GM12891 (cell line): ENCODE results near the gene GGACT.
A peak's percentile ranks its signal among the peaks of the same experiment; 100 is the strongest.

Experiments used
- DNase-seq: peaks from one replicate; pipeline ENCODE4 v3.0.0; 2011; ENCODE audit warnings: low spot score; ENCODE audit not compliant: insufficient read length
- FAIRE-seq: peaks from 2 replicates; lab custom pipeline; 2011; peaks lifted over from hg19 to GRCh38; lab: Jason Lieb, UNC
- PAX5 ChIP-seq: IDR thresholded peaks from 2 replicates; pipeline ENCODE4 v1.6.1; 2011; ENCODE audit warnings: low read length, moderate library complexity, mild to moderate bottlenecking; ENCODE audit not compliant: insufficient read depth, severe bottlenecking
- POLR2A ChIP-seq: IDR thresholded peaks from 2 replicates; pipeline ENCODE4 v1.6.1; 2011; ENCODE audit warnings: low read depth, low read length, control low read depth
- POLR2AphosphoS5 ChIP-seq: IDR thresholded peaks from 2 replicates; pipeline ENCODE4 v1.6.1; 2011; ENCODE audit warnings: low read depth, low read length, control low read depth
- POU2F2 ChIP-seq: IDR thresholded peaks from 2 replicates; pipeline ENCODE4 v1.6.1; 2011; ENCODE audit warnings: low read depth, mild to moderate bottlenecking, control low read depth, low read length, moderate library complexity
- SPI1 ChIP-seq: IDR thresholded peaks from 2 replicates; pipeline ENCODE4 v1.6.1; 2011; ENCODE audit warnings: low read depth, low read length, control low read depth
- TAF1 ChIP-seq: IDR thresholded peaks from 2 replicates; pipeline ENCODE4 v1.6.1; 2011; ENCODE audit warnings: low read depth, low read length, control low read depth

GGACT gene

GRCh38 chr13:100519626-100520025 is 69.0 kb downstream of the GGACT start:
- FAIRE-seq (no peak), DNase-seq (no peak)
- no peak for TF ChIP-seq TAF1
- TF ChIP-seq PAX5 = no peak
- no peak for TF ChIP-seq POLR2AphosphoS5
- no peak for TF ChIP-seq POU2F2
- TF ChIP-seq POLR2A = no peak
- no peak for TF ChIP-seq SPI1

DNA sequence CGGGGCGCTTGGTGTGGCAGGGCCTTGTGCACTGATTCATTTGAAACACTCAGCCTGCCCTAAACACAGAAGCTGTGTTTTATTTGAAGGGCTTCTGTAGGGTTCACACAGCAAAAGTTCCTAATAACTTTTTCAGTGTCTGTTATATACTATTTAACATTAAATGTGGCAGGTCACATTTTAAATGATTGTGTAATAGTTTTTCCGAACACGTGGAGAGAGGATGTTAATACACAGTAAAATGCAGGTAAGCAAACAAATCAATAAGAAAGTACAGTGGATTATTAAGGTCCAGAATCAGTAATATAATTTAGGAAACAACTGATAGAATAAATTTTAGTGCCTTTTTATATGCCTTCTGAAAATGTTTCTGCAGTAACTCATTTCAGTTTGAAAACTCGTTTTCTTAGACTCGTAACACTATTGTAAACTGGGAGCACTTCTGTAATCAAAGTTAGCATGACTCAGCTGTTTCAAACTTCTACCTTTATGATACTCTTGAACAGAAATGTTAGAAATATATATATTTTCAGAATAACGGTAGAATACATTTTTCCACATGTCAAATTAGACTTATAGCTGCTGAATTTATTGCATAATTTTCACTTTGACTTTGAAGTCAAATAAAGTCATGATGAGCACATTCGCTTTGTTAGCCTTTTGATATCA is 70.1 kb downstream of the GGACT start:
- DNase-seq (no peak), FAIRE-seq (no peak)
- TF ChIP-seq POLR2A = no peak

- TF ChIP-seq SPI1 (no peak), TAF1 (no peak), POLR2A (no peak), PAX5 (no peak), POLR2AphosphoS5 (no peak), POU2F2 (no peak)
- no peak for FAIRE-seq
- no peak for DNase-seq
Observed at GRCh38 chr13:100517728-100518127, 70.9 kb downstream of the GGACT start.

DNA sequence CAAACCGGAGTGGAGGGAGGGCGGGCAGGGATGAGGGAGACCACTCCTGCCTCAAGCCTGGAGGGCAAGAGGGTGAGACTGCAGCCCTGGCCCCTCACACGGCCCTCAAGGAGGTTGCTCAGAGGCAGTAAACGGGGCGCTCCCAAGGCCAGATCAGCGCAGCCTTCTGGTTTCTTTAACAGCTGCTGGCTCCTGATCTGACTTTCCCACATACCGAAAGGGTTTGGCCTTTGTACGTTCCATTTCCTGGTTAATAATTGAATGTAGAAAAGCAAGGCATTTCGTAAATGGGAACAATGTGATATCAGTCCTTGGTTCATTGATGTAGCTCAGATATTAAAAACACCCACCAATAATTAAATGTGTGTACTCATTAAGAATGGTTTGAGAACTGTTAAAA is 71.5 kb downstream of the GGACT start:
- no peak for FAIRE-seq
- TF ChIP-seq TAF1 (no peak), PAX5 (no peak), POLR2AphosphoS5 (no peak), SPI1 (no peak), POLR2A (no peak), POU2F2 (no peak)

DNA sequence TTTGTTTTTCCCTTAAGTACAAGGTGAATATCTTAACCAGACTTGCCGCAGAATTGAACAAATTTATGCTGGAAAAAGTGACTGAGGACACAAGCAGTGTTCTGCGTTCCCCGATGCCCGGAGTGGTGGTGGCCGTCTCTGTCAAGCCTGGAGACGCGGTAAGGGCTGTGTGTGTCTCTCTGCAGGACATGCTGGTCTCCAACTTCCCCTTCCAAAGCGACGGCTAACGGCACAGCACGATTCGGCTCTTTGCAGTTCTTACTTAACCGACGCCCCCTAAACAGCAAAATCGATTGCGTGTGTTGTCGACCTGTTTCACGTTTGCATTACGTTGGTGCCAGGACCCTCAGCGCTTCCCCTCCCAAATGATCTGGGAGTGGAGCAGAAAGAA is 73.2 kb downstream of the GGACT start:
- TF ChIP-seq PAX5 (no peak), SPI1 (no peak), POLR2AphosphoS5 (no peak), TAF1 (no peak), POU2F2 (no peak), POLR2A (no peak)
- DNase-seq (no peak), FAIRE-seq (no peak)

More for the DNA sequence above, 71.5 kb downstream of the GGACT start:
- no peak for DNase-seq

DNA sequence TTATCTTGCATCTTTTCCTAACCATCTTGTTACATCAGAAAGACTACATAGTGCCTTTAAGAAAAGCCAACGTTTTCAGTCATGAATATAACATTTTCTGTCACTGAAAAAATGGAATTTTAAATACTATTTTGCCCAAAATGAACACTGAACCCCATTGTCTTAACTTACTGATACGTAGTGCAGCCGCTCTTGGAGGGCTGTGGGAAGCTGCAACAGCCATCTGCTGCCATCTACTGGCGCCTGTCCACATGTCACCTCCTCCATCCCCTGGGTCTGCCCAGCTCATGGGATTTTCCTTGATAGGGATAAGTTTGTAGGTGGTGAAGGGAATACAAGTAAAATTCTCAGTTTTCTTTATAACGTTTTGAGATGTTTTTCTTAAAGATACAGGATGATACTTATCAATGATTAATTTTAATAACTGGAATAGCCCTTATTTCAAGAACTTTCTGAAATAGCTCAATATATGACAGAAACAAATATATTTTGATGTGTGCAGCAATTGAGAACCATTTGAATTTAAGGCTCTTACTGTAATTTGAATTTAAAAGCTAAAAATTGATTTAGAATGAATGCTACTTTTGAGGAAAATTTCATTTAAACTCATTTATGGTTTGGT is 73.7 kb downstream of the GGACT start:
- DNase-seq (peak; percentile 77), FAIRE-seq (peak; percentile 90)
- TF ChIP-seq PAX5 (no peak), POLR2A (no peak), POLR2AphosphoS5 (no peak), TAF1 (no peak), SPI1 (no peak)

DNA sequence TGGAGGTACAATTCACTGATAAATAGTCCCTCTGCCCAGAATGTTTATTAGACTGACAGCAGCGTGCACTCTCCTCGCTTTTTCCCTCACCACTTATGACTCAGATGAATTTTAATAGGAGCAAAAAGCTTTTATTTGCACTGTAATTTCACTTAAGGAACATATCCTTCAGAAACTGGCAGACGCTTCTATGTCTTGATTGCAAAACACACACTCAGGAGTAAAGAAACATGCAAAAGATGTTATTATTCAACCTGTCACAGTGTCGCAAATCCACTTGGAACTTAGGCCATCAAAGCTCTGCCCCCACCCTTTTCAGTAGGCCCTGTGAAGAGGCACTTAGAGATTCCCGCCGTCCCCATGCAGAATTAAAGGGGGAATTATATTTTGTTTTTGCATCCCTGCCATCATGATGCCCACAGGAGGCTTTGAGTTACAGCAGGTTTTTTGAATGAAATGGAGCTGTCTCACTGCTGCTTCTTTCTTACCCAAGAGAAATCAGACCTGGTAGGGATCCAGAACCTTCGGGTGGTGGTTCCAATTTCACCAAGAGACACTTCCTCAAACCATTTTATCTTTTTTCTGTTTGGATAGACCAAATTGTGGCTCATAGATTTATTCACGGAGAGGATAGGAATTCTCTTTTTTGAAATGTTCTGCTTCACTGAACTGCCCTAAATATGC is 74.5 kb downstream of the GGACT start:
- no peak for FAIRE-seq
- no peak for DNase-seq
- TF ChIP-seq POLR2AphosphoS5 = no peak
- TF ChIP-seq TAF1 = no peak
- no peak for TF ChIP-seq POLR2A
- TF ChIP-seq PAX5 = no peak
- no peak for TF ChIP-seq SPI1
- TF ChIP-seq POU2F2 = no peak

- FAIRE-seq (no peak), DNase-seq (no peak)
- TF ChIP-seq TAF1 (no peak), POU2F2 (no peak)
Observed at GRCh38 chr13:100513171-100513570, 75.4 kb downstream of the GGACT start.

DNA sequence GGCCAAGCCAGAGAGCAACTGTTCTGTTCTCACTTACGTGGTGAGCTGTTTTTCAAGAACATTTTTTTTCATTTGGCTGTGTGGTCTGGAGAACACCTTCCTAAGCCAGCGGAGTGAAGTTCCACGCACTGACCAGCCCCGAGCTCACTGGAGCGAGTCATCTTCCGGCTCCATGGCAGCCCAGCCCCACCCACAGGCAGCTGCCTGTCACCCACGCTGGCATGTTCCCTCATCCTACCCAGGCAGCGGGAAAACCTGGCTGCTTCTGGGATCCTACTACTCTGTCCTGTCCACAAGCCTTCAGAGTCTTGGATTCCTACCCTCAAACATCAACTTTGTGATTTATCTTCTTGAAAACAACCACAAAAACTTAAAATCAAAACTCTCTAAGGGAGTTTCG is 76.2 kb downstream of the GGACT start:
- no peak for FAIRE-seq
- no peak for DNase-seq
- TF ChIP-seq POLR2A = no peak
- no peak for TF ChIP-seq POLR2AphosphoS5
- no peak for TF ChIP-seq PAX5
- TF ChIP-seq TAF1 = no peak
- no peak for TF ChIP-seq SPI1
- TF ChIP-seq POU2F2 = no peak

DNA sequence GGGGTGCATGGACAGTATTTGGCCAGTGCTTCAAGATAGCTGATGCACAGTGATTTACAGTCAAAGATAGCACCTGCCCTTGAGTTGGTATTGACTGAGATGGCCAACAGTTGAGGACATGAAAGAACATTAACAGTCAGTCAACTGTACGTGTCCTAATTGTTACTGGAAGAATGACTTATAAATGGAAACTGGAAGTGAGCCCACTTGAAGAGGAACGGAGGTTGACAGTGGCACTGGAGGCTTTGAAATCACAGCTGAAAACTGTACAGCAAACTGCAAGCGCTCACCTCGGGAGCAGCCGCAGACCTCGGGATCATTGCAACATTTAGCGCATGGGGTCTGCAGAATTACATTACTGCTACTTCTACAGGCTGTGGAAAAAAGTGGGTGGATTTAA is 77.1 kb downstream of the GGACT start:
- no peak for FAIRE-seq
- DNase-seq = no peak
- TF ChIP-seq PAX5 (no peak), POLR2A (no peak), POLR2AphosphoS5 (no peak), POU2F2 (no peak), TAF1 (no peak), SPI1 (no peak)
